Ishikawa (cell line): ENCODE data around the gene KEL.

Experiments
- CEBPB ChIP-seq: IDR thresholded peaks from 2 replicates; pipeline ENCODE4 v1.6.1; 2012
- CREB1 ChIP-seq: IDR thresholded peaks from 2 replicates; pipeline ENCODE4 v1.6.1; 2012; ENCODE audit warnings: low read depth
- EGR1 ChIP-seq: IDR thresholded peaks from 2 replicates; pipeline ENCODE4 v1.6.1; 2012
- EP300 ChIP-seq: IDR thresholded peaks from 2 replicates; pipeline ENCODE4 v1.6.1; 2012; ENCODE audit warnings: borderline replicate concordance
- FOXM1 ChIP-seq: IDR thresholded peaks from 2 replicates; pipeline ENCODE4 v1.6.1; 2012; ENCODE audit warnings: low read depth, borderline replicate concordance
- NFIC ChIP-seq: IDR thresholded peaks from 2 replicates; pipeline ENCODE4 v1.6.1; 2012
- RAD21 ChIP-seq: IDR thresholded peaks from 2 replicates; pipeline ENCODE4 v1.6.1; 2012; ENCODE audit warnings: low read depth
- TAF1 ChIP-seq: IDR thresholded peaks from 2 replicates; pipeline ENCODE4 v1.6.1; 2012; ENCODE audit warnings: low read depth, mild to moderate bottlenecking
- TCF12 ChIP-seq: IDR thresholded peaks from 2 replicates; pipeline ENCODE4 v1.6.1; 2012; ENCODE audit warnings: low read depth
- TEAD4 ChIP-seq: IDR thresholded peaks from 2 replicates; pipeline ENCODE4 v1.6.1; 2012
- YY1 ChIP-seq: IDR thresholded peaks from 2 replicates; pipeline ENCODE4 v1.6.1; 2012; ENCODE audit warnings: low read depth
- ZBTB7A ChIP-seq: IDR thresholded peaks from 2 replicates; pipeline ENCODE4 v1.6.1; 2012; ENCODE audit warnings: low read depth
- TF ChIP-seq, protein P1 (sequence below): IDR thresholded peaks from 2 replicates; pipeline ENCODE4 v1.6.1; 2012
- TF ChIP-seq, protein P2 (sequence below): IDR thresholded peaks from 2 replicates; pipeline ENCODE4 v1.6.1; 2012; ENCODE audit warnings: low read depth, mild to moderate bottlenecking
- TF ChIP-seq, protein P3 (sequence below): IDR thresholded peaks from 2 replicates; pipeline ENCODE4 v1.6.1; 2012

Gene KEL

DNA sequence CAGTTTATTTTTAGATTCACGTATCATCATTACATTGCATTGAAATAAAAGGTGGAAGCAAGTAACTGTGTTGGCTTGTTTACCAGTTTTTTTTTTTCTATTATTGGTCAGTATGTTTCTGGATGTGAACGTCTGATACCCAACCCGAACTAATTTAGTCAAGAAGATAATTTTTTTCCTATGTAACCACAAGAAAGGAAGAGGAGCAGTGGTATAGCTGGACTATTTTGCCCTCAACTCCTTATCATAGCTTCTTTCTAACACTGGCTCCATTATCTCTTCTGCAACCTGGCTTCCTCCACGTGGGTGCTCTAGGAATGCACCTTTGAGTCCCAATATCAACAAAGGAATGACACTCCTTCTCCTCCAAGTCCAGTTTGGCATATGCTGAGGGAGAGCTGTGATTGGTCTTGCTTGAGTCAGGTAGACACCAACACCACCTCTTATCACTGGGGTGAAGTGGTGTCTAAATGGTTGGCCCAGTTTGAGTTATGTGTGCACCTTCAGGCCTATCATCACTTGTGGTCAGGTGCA, 35.4 kb upstream of the KEL start:
- TF ChIP-seq NFIC = no peak
- no peak for TF ChIP-seq EGR1
- TF ChIP-seq YY1 = no peak
- TF ChIP-seq, protein P1, sequence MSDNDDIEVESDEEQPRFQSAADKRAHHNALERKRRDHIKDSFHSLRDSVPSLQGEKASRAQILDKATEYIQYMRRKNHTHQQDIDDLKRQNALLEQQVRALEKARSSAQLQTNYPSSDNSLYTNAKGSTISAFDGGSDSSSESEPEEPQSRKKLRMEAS = no peak
- TF ChIP-seq FOXM1 = no peak
- TF ChIP-seq RAD21 = no peak
- TF ChIP-seq, protein P2, sequence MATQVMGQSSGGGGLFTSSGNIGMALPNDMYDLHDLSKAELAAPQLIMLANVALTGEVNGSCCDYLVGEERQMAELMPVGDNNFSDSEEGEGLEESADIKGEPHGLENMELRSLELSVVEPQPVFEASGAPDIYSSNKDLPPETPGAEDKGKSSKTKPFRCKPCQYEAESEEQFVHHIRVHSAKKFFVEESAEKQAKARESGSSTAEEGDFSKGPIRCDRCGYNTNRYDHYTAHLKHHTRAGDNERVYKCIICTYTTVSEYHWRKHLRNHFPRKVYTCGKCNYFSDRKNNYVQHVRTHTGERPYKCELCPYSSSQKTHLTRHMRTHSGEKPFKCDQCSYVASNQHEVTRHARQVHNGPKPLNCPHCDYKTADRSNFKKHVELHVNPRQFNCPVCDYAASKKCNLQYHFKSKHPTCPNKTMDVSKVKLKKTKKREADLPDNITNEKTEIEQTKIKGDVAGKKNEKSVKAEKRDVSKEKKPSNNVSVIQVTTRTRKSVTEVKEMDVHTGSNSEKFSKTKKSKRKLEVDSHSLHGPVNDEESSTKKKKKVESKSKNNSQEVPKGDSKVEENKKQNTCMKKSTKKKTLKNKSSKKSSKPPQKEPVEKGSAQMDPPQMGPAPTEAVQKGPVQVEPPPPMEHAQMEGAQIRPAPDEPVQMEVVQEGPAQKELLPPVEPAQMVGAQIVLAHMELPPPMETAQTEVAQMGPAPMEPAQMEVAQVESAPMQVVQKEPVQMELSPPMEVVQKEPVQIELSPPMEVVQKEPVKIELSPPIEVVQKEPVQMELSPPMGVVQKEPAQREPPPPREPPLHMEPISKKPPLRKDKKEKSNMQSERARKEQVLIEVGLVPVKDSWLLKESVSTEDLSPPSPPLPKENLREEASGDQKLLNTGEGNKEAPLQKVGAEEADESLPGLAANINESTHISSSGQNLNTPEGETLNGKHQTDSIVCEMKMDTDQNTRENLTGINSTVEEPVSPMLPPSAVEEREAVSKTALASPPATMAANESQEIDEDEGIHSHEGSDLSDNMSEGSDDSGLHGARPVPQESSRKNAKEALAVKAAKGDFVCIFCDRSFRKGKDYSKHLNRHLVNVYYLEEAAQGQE = no peak
- TF ChIP-seq, protein P3, sequence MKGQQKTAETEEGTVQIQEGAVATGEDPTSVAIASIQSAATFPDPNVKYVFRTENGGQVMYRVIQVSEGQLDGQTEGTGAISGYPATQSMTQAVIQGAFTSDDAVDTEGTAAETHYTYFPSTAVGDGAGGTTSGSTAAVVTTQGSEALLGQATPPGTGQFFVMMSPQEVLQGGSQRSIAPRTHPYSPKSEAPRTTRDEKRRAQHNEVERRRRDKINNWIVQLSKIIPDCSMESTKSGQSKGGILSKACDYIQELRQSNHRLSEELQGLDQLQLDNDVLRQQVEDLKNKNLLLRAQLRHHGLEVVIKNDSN = no peak
- no peak for TF ChIP-seq TCF12
- no peak for TF ChIP-seq CREB1
- TF ChIP-seq TEAD4 = no peak
- TF ChIP-seq TAF1 = no peak
- TF ChIP-seq EP300 = no peak

DNA sequence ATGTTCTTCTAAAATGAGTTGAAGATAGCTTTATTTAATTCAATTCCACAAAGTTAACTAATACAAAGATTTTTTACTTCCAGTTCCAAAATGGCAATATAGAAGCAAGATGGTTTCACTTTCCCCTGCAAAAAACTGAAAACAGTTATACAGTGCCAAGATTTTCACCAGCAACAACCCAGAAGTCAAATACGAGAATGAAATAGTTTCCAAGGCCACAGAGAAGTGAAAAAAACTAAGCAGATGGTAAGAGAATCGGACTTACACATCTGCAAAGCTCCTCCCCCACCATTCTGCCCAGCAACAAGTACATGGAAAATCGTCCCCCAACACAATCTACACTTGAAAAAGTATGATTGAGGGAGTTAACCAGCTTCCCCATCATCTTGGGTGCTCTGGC, 30.3 kb upstream of the KEL start:
- TF ChIP-seq CEBPB (no peak), CREB1 (no peak), TEAD4 (no peak), TCF12 (no peak), EP300 (no peak)
- TF ChIP-seq, protein P1 = no peak

DNA sequence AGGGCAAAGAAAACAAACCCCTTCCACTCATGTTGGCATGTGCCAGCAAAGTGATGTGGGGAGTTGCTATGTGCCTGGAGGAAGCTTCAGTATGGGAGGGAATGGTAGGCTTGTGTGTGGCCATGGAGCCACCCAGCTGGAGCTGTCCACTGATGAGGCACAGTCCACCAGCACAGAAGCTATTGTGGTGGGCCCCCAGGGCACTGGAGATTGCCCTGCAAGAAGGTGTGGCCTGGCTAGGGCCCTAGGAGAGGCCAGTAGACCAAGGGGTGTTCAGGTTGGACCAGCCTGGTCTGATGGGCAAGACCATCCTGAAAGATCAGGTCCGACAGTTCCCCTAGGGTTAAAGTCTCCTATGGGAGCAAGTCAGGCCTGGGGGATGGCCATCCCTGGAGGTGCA, 22.1 kb upstream of the KEL start:
- TF ChIP-seq ZBTB7A (no peak), NFIC (no peak), CREB1 (no peak), TAF1 (no peak), RAD21 (no peak), EP300 (no peak), TCF12 (no peak), CEBPB (no peak), YY1 (no peak), TEAD4 (no peak), EGR1 (no peak)
- TF ChIP-seq, protein P1 = no peak
- TF ChIP-seq, protein P3 = no peak
- TF ChIP-seq, protein P2 = no peak

DNA sequence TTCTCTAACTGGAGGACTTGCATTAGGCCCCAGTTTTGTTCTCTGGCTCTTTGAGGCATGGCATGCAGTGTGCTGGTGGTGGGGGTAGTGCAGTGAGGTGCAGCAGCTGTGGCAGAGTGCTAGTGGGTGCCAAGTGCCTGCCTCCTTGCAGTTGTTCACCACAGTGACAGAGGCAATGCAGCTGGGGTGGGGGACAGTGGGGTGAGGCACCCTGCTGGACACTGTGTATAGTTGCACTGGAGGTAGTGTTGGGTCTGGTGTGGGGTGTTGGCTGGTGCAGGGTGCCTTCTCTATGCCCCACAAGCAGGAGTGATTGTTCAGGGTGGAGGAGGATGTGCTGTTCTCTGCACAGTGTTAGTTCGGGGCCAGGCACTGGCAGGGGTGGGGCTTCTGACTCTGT, 21.7 kb upstream of the KEL start:
- TF ChIP-seq, protein P1 = no peak
- TF ChIP-seq RAD21 (no peak), CEBPB (no peak), NFIC (no peak), FOXM1 (no peak), CREB1 (no peak), EGR1 (no peak), YY1 (no peak), TAF1 (no peak), ZBTB7A (no peak), TEAD4 (no peak), TCF12 (no peak), EP300 (no peak)
- TF ChIP-seq, protein P2 = no peak
- TF ChIP-seq, protein P3 = no peak
